ENCODE measurements around the gene CASZ1. TPM values are rescaled to one million over a fixed set of nuclear protein-coding genes. Genes with fewer than 3 reads are reported as not detected.

Gene CASZ1
- total RNA-seq, 1 donor from 2014 or later, result 11.8 TPM

DNA sequence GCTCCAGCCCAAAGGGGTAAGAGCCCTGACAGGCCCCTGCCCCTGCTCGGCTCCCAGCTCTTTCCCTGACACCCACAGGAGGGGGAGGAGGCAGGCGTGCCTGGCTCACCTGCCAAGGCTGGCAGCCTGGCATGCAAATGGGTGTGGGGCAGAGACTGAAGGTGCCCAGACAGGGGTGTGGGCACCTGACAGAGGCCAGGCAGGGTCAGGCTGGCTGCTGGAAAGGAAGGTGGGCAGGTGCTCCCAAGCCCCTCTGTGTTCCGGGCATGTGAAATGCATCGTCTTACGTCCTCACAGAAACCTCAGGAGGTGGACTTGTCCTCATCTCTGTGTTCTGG lies 19.4 kb upstream of the CASZ1 start:
- TF ChIP-seq CTCF (conservative IDR thresholded peaks at IDR 0.05; ENCODE audit: low read depth, low read length), result no peak
- no peak overlapping the region for H3K4me3 ChIP-seq (ENCODE audit: low read depth, low read length)
- DNase-seq (ENCODE audit: low read depth), result no peak

GRCh38 chr1:10814976-10815857 lies 18.8 kb upstream of the CASZ1 start:
- no peak for TF ChIP-seq CTCF (conservative IDR thresholded peaks at IDR 0.05; ENCODE audit: low read depth, low read length)
- no peak overlapping the region for H3K4me3 ChIP-seq (ENCODE audit: low read depth, low read length)
- DNase-seq (ENCODE audit: low read depth), result no peak

- no peak for TF ChIP-seq CTCF (conservative IDR thresholded peaks at IDR 0.05; ENCODE audit: low read depth, low read length)
Observed at GRCh38 chr1:10814312-10814711, 17.9 kb upstream of the CASZ1 start.

DNA sequence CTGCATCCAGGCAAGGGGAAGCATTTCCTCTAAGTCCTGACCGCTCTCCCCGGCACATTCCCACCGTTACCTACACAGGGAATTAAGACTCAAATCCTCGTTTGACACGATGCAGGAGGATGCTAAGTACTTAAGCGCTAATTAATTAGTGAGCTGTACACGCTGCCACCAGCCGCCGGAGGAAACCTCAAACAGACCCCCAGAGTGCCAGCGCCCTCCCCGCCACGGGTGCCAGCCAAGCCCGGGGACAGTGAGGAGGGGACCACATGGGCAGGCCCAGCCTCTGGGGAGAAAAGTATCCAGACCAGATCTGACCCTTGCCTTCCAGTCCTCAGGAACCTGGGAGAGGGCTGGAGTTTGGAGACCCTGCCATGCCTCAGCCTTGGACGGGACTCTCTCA lies 17.4 kb upstream of the CASZ1 start:
- no peak overlapping the region for H3K4me3 ChIP-seq (ENCODE audit: low read depth, low read length)
- no peak for TF ChIP-seq CTCF (conservative IDR thresholded peaks at IDR 0.05; ENCODE audit: low read depth, low read length)
- no peak for DNase-seq (ENCODE audit: low read depth)

More at GRCh38 chr1:10814312-10814711, 17.9 kb upstream of the CASZ1 start:
- DNase-seq (ENCODE audit: low read depth), result no peak
- H3K4me3 ChIP-seq (ENCODE audit: low read depth, low read length), result no peak overlapping the region

DNA sequence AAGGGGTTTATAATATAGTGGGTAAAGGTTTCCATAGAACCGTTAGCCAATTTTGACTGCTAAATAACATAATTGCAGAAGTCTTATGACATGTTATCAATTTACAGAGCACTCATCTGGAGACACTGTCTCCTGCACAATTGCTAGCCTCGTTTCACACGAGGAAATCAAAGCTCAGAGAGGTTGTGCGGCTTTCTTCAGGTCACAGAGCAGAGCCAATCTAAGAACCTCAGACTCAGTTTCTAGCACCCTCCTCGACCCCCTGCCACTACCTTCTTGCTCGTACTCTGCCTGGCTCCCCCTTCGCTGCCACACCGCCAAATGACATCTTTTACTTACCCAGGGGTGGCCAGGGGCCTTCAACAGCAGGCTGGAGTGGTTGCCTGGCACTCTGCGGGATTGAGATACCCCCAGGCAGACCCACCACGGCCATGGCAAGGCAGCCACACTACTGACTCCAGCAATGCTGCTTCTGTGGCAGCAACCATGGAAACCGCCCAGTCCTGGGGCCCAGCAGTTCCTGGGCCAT lies 16.0 kb upstream of the CASZ1 start:
- DNase-seq (ENCODE audit: low read depth), result no peak
- no peak for TF ChIP-seq CTCF (conservative IDR thresholded peaks at IDR 0.05; ENCODE audit: low read depth, low read length)
- no peak overlapping the region for H3K4me3 ChIP-seq (ENCODE audit: low read depth, low read length)

DNA sequence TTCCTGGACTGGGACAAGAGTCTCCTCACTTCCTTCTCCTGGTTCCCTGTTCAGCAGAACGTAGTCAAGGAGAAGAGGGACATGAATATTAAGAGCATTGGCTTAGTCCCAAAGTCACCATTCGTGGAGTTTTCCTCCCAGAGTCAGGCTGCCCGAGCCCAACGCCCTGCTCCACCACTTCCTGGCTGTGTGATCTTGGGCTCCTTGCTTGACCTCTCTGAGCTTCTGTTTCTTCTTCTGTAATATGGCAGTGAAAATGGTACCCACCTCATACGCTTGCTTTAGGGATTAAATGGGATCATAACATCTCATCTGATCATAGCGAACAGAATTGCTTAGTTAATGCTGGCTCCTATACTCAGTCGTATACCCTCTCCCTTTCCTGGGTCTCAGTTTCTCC lies 12.0 kb upstream of the CASZ1 start:
- TF ChIP-seq CTCF (conservative IDR thresholded peaks at IDR 0.05; ENCODE audit: low read depth, low read length), result no peak
- no peak overlapping the region for H3K4me3 ChIP-seq (ENCODE audit: low read depth, low read length)
- DNase-seq (ENCODE audit: low read depth), result no peak

DNA sequence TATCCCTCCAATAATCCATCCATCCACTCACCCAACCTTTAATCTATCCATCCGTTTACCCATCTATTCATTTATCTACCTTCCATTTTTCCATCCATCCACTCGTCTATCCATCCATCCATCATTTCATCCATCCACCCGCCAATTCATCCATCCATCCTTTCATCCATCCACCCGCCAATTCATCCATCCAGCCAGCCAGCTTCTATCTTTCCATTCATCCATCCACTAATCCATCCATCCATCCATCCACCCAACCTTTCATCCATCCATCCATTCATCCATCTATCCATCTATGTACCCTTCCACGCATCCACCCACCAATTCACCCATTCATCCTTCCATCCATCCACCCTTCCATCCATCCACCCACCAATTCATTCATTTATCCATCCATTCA lies 10.5 kb upstream of the CASZ1 start:
- no peak overlapping the region for H3K4me3 ChIP-seq (ENCODE audit: low read depth, low read length)
- TF ChIP-seq CTCF (conservative IDR thresholded peaks at IDR 0.05; ENCODE audit: low read depth, low read length), result no peak
- no peak for DNase-seq (ENCODE audit: low read depth)

Data from epithelial cell of proximal tubule (primary cell).